HG03095 (cell line): ENCODE results near the gene ZNF44.
"Not testable (repeated sequence)": the region's sequence is repeated elsewhere in the genome, so short reads cannot be mapped to it uniquely, and the experiment has no call there.

Source experiments
- ATAC-seq: cut with Tn5 transposase; IDR thresholded peaks from one replicate; pipeline ENCODE4 v1.9.1; 2021; ENCODE audit warnings: moderate library complexity; ENCODE audit not compliant: unreplicated experiment

ZNF44 gene

GRCh38 chr19:12294249-12295158 is at the start of gene ZNF44:
TSS of gene ZNF44 (minus strand) at chr19:12294883. CDS start at chr19:12294694, 189 bp downstream.
- peak; percentile 88 for ATAC-seq

- ATAC-seq, result peak; percentile 88
These were observed 38.8 kb upstream of the ZNF44 start, which contains the start of gene ZNF563 for GRCh38 chr19:12333162-12334159. TSS of gene ZNF563 (minus strand) at chr19:12333633. CDS start at chr19:12333482, 151 bp downstream.

GRCh38 chr19:12331211-12331941 is 36.7 kb upstream of the ZNF44 start:
- no peak for ATAC-seq

GRCh38 chr19:12330340-12330739 is 35.7 kb upstream of the ZNF44 start:
- no peak for ATAC-seq

GRCh38 chr19:12325690-12326089 is 31.0 kb upstream of the ZNF44 start:
- no peak for ATAC-seq

- no peak for ATAC-seq
These were observed 24.2 kb upstream of the ZNF44 start for GRCh38 chr19:12318782-12319413.

GRCh38 chr19:12314553-12314952 is 19.9 kb upstream of the ZNF44 start:
- no peak for ATAC-seq

- ATAC-seq, result not testable (repeated sequence)
These were observed 14.2 kb upstream of the ZNF44 start for GRCh38 chr19:12308891-12309290.

- ATAC-seq, result peak; percentile 4
These were observed 508 bp upstream of the ZNF44 start for GRCh38 chr19:12295191-12295590.

GRCh38 chr19:12293777-12294248 is 870 bp downstream of the ZNF44 start:
- peak; percentile 43 for ATAC-seq

GRCh38 chr19:12289790-12290065 is 5.0 kb downstream of the ZNF44 start:
- ATAC-seq, result no peak

- ATAC-seq, result no peak
These were observed 6.7 kb downstream of the ZNF44 start for GRCh38 chr19:12287958-12288500.

GRCh38 chr19:12284631-12285030 is 10.1 kb downstream of the ZNF44 start:
- ATAC-seq, result no peak

GRCh38 chr19:12284226-12284625 is 10.5 kb downstream of the ZNF44 start:
- no peak for ATAC-seq

GRCh38 chr19:12278713-12279112 is 16.0 kb downstream of the ZNF44 start:
- no peak for ATAC-seq

GRCh38 chr19:12272980-12273901 is 21.4 kb downstream of the ZNF44 start:
- no peak for ATAC-seq

- ATAC-seq, result no peak
These were observed 22.3 kb downstream of the ZNF44 start for GRCh38 chr19:12272386-12272785.

- ATAC-seq, result no peak
These were observed 23.8 kb downstream of the ZNF44 start for GRCh38 chr19:12270854-12271253.
